Measurements from ENCODE around the gene PRSS33. TPM values are rescaled to one million over a fixed set of nuclear protein-coding genes. Genes with fewer than 3 reads are reported as not detected.

The PRSS33 gene
- total RNA-seq, 2 donors from 2014 or later: not detected

GRCh38 chr16:2768403-2769089, 18.8 kb downstream of the PRSS33 start:
- peak; percentile 27 for DNase-seq
- intact Hi-C loops (cut with DNase I): no loop called here
- ATAC-seq: peak in 1 of 2 donors; percentile 27

- peak; percentile 11 for DNase-seq
- no peak for ATAC-seq
- intact Hi-C loops (cut with DNase I): no loop called here
These were observed 19.5 kb downstream of the PRSS33 start for GRCh38 chr16:2767891-2768290.

GRCh38 chr16:2767140-2767731, 20.1 kb downstream of the PRSS33 start:
- no peak for ATAC-seq
- intact Hi-C loops (cut with DNase I): no loop called here

GRCh38 chr16:2766430-2767139, 20.8 kb downstream of the PRSS33 start:
- intact Hi-C loops (cut with DNase I): no loop called here
- no peak for ATAC-seq
- DNase-seq: peak; percentile 29

More at GRCh38 chr16:2767140-2767731, 20.1 kb downstream of the PRSS33 start:
- peak; percentile 24 for DNase-seq

GRCh38 chr16:2765462-2766404, 21.6 kb downstream of the PRSS33 start:
- intact Hi-C loops (cut with DNase I): no loop called here
- no peak for ATAC-seq
- DNase-seq: no peak

GRCh38 chr16:2764718-2765117, 22.6 kb downstream of the PRSS33 start:
- no peak for ATAC-seq
- intact Hi-C loops (cut with DNase I): no loop called here

GRCh38 chr16:2763173-2763572, 24.2 kb downstream of the PRSS33 start:
- intact Hi-C loops (cut with DNase I): no loop called here
- DNase-seq: no peak

More at GRCh38 chr16:2764718-2765117, 22.6 kb downstream of the PRSS33 start:
- no peak for DNase-seq

GRCh38 chr16:2762711-2763110, 24.6 kb downstream of the PRSS33 start:
- no peak for DNase-seq
- ATAC-seq: no peak

More at GRCh38 chr16:2763173-2763572, 24.2 kb downstream of the PRSS33 start:
- ATAC-seq: no peak

GRCh38 chr16:2761886-2762583, 25.3 kb downstream of the PRSS33 start:
- no peak for DNase-seq
- ATAC-seq: no peak

More at GRCh38 chr16:2762711-2763110, 24.6 kb downstream of the PRSS33 start:
- intact Hi-C loops (cut with DNase I): no loop called here

GRCh38 chr16:2761472-2761871, 25.9 kb downstream of the PRSS33 start:
- no peak for ATAC-seq
- no peak for DNase-seq
- intact Hi-C loops (cut with DNase I): no loop called here

More at GRCh38 chr16:2761886-2762583, 25.3 kb downstream of the PRSS33 start:
- intact Hi-C loops (cut with DNase I): no loop called here

GRCh38 chr16:2757344-2757743, 30.0 kb downstream of the PRSS33 start:
- ATAC-seq (no peak), DNase-seq (peak; percentile 7)
- intact Hi-C loops (cut with DNase I): no loop called here

- ATAC-seq: no peak
- DNase-seq: peak; percentile 26
- intact Hi-C loops (cut with DNase I): no loop called here
These were observed 30.9 kb downstream of the PRSS33 start for GRCh38 chr16:2756288-2757015.

- intact Hi-C loops (cut with DNase I): no loop called here
- ATAC-seq (no peak), DNase-seq (no peak)
These were observed 32.2 kb downstream of the PRSS33 start for GRCh38 chr16:2755158-2755557.

- ATAC-seq (no peak), DNase-seq (no peak)
- intact Hi-C loops (cut with DNase I): no loop called here
These were observed 33.7 kb downstream of the PRSS33 start for GRCh38 chr16:2753733-2754020.

- ATAC-seq (peak; percentile 84 to 88), DNase-seq (peak; percentile 85)
- intact Hi-C loops (cut with DNase I): no loop called here
These were observed 34.3 kb downstream of the PRSS33 start for GRCh38 chr16:2752850-2753732.

- peak; percentile 95 to 96 for ATAC-seq
- intact Hi-C loops (cut with DNase I): no loop called here
- peak; percentile 96 for DNase-seq
These were observed 35.1 kb downstream of the PRSS33 start, which contains the start of gene SRRM2 for GRCh38 chr16:2752035-2752849. SRRM2 (plus strand) TSS chr16:2752638; CDS start chr16:2756365, 3,727 bp downstream.
